Fibroblast of lung (primary cell): ENCODE data around the gene FXN. TPM values are rescaled to one million over a fixed set of nuclear protein-coding genes. Genes with fewer than 3 reads are reported as not detected.
"Not testable (repeated sequence)": the region's sequence is repeated elsewhere in the genome, so short reads cannot be mapped to it uniquely, and the experiment has no call there.

ENCODE experiments used
- DNase-seq, 2 donors: peaks; one replicate each; pipeline versions ENCODE4 v3.0.0 to v3.0.0-alpha.2; 2010; ENCODE audit warnings: low read depth in 2 of 2
- H2AFZ ChIP-seq: 2 replicates; pipeline ENCODE4 v1.5.1; 2012; ENCODE audit warnings: low read length, control low read depth, inconsistent platforms
- H3K27ac ChIP-seq: 2 replicates; pipeline ENCODE4 v1.5.1; 2011; ENCODE audit warnings: low read length, control low read depth; ENCODE audit not compliant: insufficient read depth
- H3K27me3 ChIP-seq: 2 replicates; pipeline ENCODE4 v1.5.1; 2011; ENCODE audit warnings: mild to moderate bottlenecking, low read length; ENCODE audit not compliant: control insufficient read depth, insufficient read depth
- H3K36me3 ChIP-seq: 2 replicates; pipeline ENCODE4 v1.5.1; 2011; ENCODE audit warnings: low read length; ENCODE audit not compliant: control insufficient read depth, insufficient read depth
- H3K4me1 ChIP-seq: 2 replicates; pipeline ENCODE4 v1.5.1; 2011; ENCODE audit warnings: low read length; ENCODE audit not compliant: control insufficient read depth, insufficient read depth; ENCODE audit errors: extremely low read depth
- H3K4me2 ChIP-seq: 2 replicates; pipeline ENCODE4 v1.5.1; 2011; ENCODE audit warnings: low read length, control low read depth; ENCODE audit not compliant: insufficient read depth; ENCODE audit errors: extremely low read depth
- H3K4me3 ChIP-seq, 4 experiments: fragments of 200-600 bp in 1 of 4; sonication (generic) in 1 of 4; replicated peaks in 1 of 4; 2 replicates each; pipeline ENCODE4 v1.5.1; 2011 to 2016; ENCODE audit warnings: low read length in 4 of 4, low read depth in 3 of 4, mild to moderate bottlenecking in 3 of 4, control low read depth in 2 of 4, inconsistent platforms in 1 of 4, mixed read lengths in 1 of 4; ENCODE audit not compliant: insufficient read depth in 1 of 4; ENCODE audit errors: control extremely low read depth in 1 of 4
- H3K79me2 ChIP-seq: 2 replicates; pipeline ENCODE4 v1.5.1; 2012; ENCODE audit warnings: mild to moderate bottlenecking, low read length, inconsistent platforms; ENCODE audit not compliant: control insufficient read depth, insufficient read depth
- H3K9ac ChIP-seq: 2 replicates; pipeline ENCODE4 v1.5.1; 2011; ENCODE audit warnings: mild to moderate bottlenecking, low read length, control low read depth; ENCODE audit not compliant: insufficient read depth
- H3K9me3 ChIP-seq: 2 replicates; pipeline ENCODE4 v1.5.1; 2012; ENCODE audit warnings: low read depth, low read length; ENCODE audit not compliant: control insufficient read depth, insufficient read depth
- H4K20me1 ChIP-seq: 2 replicates; pipeline ENCODE4 v1.5.1; 2011; ENCODE audit warnings: low read length; ENCODE audit not compliant: control insufficient read depth, insufficient read depth; ENCODE audit errors: extremely low read depth
- CTCF ChIP-seq, 2 donors: IDR thresholded peaks in 1 of 2; conservative IDR thresholded peaks in 1 of 2; 1 replicate in 1 of 2; 2 replicates in 1 of 2; pipeline ENCODE4 v1.5.1; 2011 to 2012; ENCODE audit warnings: low read length in 2 of 2, control low read depth in 1 of 2, inconsistent platforms in 1 of 2, low read depth in 1 of 2, mild to moderate bottlenecking in 1 of 2
- EZH2 ChIP-seq: IDR thresholded peaks from 2 replicates; pipeline ENCODE4 v1.5.1; 2012; ENCODE audit warnings: low read length, control low read depth, mild to moderate bottlenecking; ENCODE audit errors: missing control alignments
- polyA minus RNA-seq: library from RNA; depleted of rRNA, polyadenylated mRNA; stranded (reverse); fragments of >200 nt; gene quantifications from 2 replicates; pipeline ENCODE4 v1.2.3, GENCODE V29; 2011; ENCODE audit warnings: low replicate concordance
- polyA plus RNA-seq, 2 donors: library from polyadenylated mRNA; depleted of rRNA in 1 of 2; stranded (reverse) in 1 of 2; unstranded in 1 of 2; fragments of >200 nt; gene quantifications; 2 replicates each; pipeline ENCODE4 v1.2.1, GENCODE V29; 2011 to 2012; ENCODE audit warnings: missing spikeins in 1 of 2
- total RNA-seq: library from RNA; depleted of rRNA; stranded (reverse); fragments of >200 nt; gene quantifications from 2 replicates; pipeline ENCODE4 v1.2.1, GENCODE V29; 2014

The FXN gene
- 0.99 and 1.0 TPM in 2 replicates for total RNA-seq
- 21.6 and 29.3 TPM in 2 replicates for polyA plus RNA-seq
- 15.2 and 20.0 TPM in 2 replicates for polyA plus RNA-seq (2012)
- 1.5 and 14.7 TPM in 2 replicates for polyA minus RNA-seq

DNA sequence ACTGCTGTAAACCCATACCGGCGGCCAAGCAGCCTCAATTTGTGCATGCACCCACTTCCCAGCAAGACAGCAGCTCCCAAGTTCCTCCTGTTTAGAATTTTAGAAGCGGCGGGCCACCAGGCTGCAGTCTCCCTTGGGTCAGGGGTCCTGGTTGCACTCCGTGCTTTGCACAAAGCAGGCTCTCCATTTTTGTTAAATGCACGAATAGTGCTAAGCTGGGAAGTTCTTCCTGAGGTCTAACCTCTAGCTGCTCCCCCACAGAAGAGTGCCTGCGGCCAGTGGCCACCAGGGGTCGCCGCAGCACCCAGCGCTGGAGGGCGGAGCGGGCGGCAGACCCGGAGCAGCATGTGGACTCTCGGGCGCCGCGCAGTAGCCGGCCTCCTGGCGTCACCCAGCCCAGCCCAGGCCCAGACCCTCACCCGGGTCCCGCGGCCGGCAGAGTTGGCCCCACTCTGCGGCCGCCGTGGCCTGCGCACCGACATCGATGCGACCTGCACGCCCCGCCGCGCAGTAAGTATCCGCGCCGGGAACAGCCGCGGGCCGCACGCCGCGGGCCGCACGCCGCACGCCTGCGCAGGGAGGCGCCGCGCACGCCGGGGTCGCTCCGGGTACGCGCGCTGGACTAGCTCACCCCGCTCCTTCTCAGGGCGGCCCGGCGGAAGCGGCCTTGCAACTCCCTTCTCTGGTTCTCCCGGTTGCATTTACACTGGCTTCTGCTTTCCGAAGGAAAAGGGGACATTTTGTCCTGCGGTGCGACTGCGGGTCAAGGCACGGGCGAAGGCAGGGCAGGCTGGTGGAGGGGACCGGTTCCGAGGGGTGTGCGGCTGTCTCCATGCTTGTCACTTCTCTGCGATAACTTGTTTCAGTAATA lies at the start of gene FXN:
TSS of gene FXN (plus strand) at position 315 of the 871 bp plus-strand sequence. CDS start at position 346, 31 bp downstream.
- Histone ChIP-seq H3K27me3 (no peaks in the 10 kb centered on the region), H2AFZ (peak within 1 kb of the TSS; percentile 99), H3K9me3 (no peaks in the 10 kb centered on the region), H3K9ac (peak within 1 kb of the TSS; percentile 82), H4K20me1 (no peaks in the 10 kb centered on the region), H3K4me1 (peaks cover 3% of the 10 kb centered on the region), H3K36me3 (no peaks in the 10 kb centered on the region), H3K4me3 (peak within 1 kb of the TSS; percentile 79 to 96 (median 89)), H3K79me2 (peaks cover 11% of the 10 kb centered on the region), H3K27ac (peak within 1 kb of the TSS; percentile 72), H3K4me2 (peak within 1 kb of the TSS; percentile 81)
- peak; percentile 74 to 82 for DNase-seq
- TF ChIP-seq EZH2, result no peak
- TF ChIP-seq CTCF (conservative IDR thresholded peaks at IDR 0.05 in 1 of 2, IDR thresholded peaks at IDR 0.05 in 1 of 2; ENCODE audit: low read depth in 1 of 2, low read length in 2 of 2), result peak; percentile 97 to 98

GRCh38 chr9:68986949-68987348 lies 48.6 kb upstream of the FXN start:
- not testable (repeated sequence) for H2AFZ ChIP-seq, H3K9me3 ChIP-seq, H3K27ac ChIP-seq, H3K4me3 ChIP-seq, DNase-seq, H3K27me3 ChIP-seq, H3K4me1 ChIP-seq, H3K79me2 ChIP-seq, H3K9ac ChIP-seq, H3K36me3 ChIP-seq, H3K4me2 ChIP-seq, H4K20me1 ChIP-seq

DNA sequence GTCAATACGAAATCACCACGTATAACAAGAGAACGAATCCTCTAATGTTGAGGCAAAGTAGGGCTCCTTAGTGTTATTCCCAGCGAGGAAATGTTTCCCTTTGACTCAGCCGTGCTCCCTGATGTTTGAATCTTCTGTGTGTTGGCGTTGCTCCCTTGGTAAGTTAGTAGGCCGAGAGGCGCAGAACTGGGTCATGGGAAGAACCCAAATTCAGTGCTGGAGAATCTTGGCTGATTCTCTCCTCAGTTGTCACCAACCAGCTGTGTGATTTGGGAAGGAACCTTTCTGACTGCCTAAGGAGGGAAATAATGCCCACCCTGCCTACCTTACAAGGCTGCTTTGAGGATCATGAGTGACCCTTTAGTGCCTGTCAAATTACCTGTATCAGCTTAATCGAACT lies 44.1 kb upstream of the FXN start:
- no peaks in the 10 kb centered on the region for H3K9me3 ChIP-seq
- H3K36me3 ChIP-seq, result no peaks in the 10 kb centered on the region
- H3K4me1 ChIP-seq, result no peaks in the 10 kb centered on the region
- no peaks in the 10 kb centered on the region for H4K20me1 ChIP-seq
- TF ChIP-seq EZH2 (no peak), CTCF (conservative IDR thresholded peaks at IDR 0.05 in 1 of 2, IDR thresholded peaks at IDR 0.05 in 1 of 2; ENCODE audit: low read depth in 1 of 2, low read length in 2 of 2) (no peak)
- no peaks in the 10 kb centered on the region for H3K79me2 ChIP-seq
- no peak for DNase-seq
- H3K9ac ChIP-seq, result no peak overlapping the region
- H3K4me2 ChIP-seq, result no peak overlapping the region
- H3K27me3 ChIP-seq, result no peaks in the 10 kb centered on the region
- H3K27ac ChIP-seq, result no peak overlapping the region
- no peak overlapping the region for H2AFZ ChIP-seq
- H3K4me3 ChIP-seq, result no peak overlapping the region
